ENCODE results near the gene DOK6.
A peak's percentile ranks its signal among the peaks of the same experiment; 100 is the strongest.

Gene DOK6

GRCh38 chr18:69697689-69698088 is 297.0 kb downstream of the DOK6 start:
- WGBS (ENCODE audit: insufficient coverage, insufficient read length) = no CpG with 5 or more reads among the region's 3 CpGs
- no peak for DNase-seq (ENCODE audit: low read depth, low spot score)
- H3K9me3 ChIP-seq (ENCODE audit: control insufficient read depth, insufficient read depth, low read length) = no peaks in the 10 kb centered on the region
- no peaks in the 10 kb centered on the region for H3K27me3 ChIP-seq (ENCODE audit: control insufficient read depth, insufficient read depth, low read length)
- H3K36me3 ChIP-seq (ENCODE audit: control insufficient read depth, insufficient read depth, low read length) = no peaks in the 10 kb centered on the region
- H3K4me3 ChIP-seq (ENCODE audit: low read length) = no peak overlapping the region
- no peaks in the 10 kb centered on the region for H3K4me1 ChIP-seq (ENCODE audit: control insufficient read depth, insufficient read depth, low read length)
- no peak overlapping the region for H3K27ac ChIP-seq (ENCODE audit: low read length)

- no CpG with 5 or more reads among the region's 2 CpGs for WGBS (ENCODE audit: insufficient coverage, insufficient read length)
- Histone ChIP-seq H3K4me3 (ENCODE audit: low read length) (no peak overlapping the region), H3K36me3 (ENCODE audit: control insufficient read depth, insufficient read depth, low read length) (no peaks in the 10 kb centered on the region), H3K4me1 (ENCODE audit: control insufficient read depth, insufficient read depth, low read length) (peaks cover 1% of the 10 kb centered on the region; the same call in 1 of the 2 replicates), H3K9me3 (ENCODE audit: control insufficient read depth, insufficient read depth, low read length) (no peaks in the 10 kb centered on the region), H3K27me3 (ENCODE audit: control insufficient read depth, insufficient read depth, low read length) (peaks cover 5% of the 10 kb centered on the region; the same call in 1 of the 2 replicates), H3K27ac (ENCODE audit: low read length) (no peak overlapping the region)
- no peak for DNase-seq (ENCODE audit: low read depth, low spot score)
Observed at GRCh38 chr18:69701305-69701704, 300.6 kb downstream of the DOK6 start.

GRCh38 chr18:69703461-69703860 is 302.8 kb downstream of the DOK6 start:
- H3K4me3 ChIP-seq (ENCODE audit: low read length) = no peak overlapping the region
- DNase-seq (ENCODE audit: low read depth, low spot score) = no peak

GRCh38 chr18:69705987-69706386 is 305.3 kb downstream of the DOK6 start:
- Histone ChIP-seq H3K9me3 (ENCODE audit: control insufficient read depth, insufficient read depth, low read length) (no peaks in the 10 kb centered on the region), H3K36me3 (ENCODE audit: control insufficient read depth, insufficient read depth, low read length) (no peaks in the 10 kb centered on the region), H3K4me3 (ENCODE audit: low read length) (no peak overlapping the region), H3K27me3 (ENCODE audit: control insufficient read depth, insufficient read depth, low read length) (peaks cover 12% of the 10 kb centered on the region; the same call in 1 of the 2 replicates), H3K27ac (ENCODE audit: low read length) (no peak overlapping the region), H3K4me1 (ENCODE audit: control insufficient read depth, insufficient read depth, low read length) (peaks cover 3% of the 10 kb centered on the region; the same call in 1 of the 2 replicates)
- DNase-seq (ENCODE audit: low read depth, low spot score) = peak; percentile 72
- WGBS (ENCODE audit: insufficient coverage, insufficient read length) = no CpG with 5 or more reads among the region's 2 CpGs

More at GRCh38 chr18:69703461-69703860, 302.8 kb downstream of the DOK6 start:
- H3K4me1 ChIP-seq (ENCODE audit: control insufficient read depth, insufficient read depth, low read length) = peaks cover 3% of the 10 kb centered on the region; the same call in 1 of the 2 replicates
- H3K27me3 ChIP-seq (ENCODE audit: control insufficient read depth, insufficient read depth, low read length) = peaks cover 12% of the 10 kb centered on the region; the same call in 1 of the 2 replicates
- no peaks in the 10 kb centered on the region for H3K36me3 ChIP-seq (ENCODE audit: control insufficient read depth, insufficient read depth, low read length)
- no peaks in the 10 kb centered on the region for H3K9me3 ChIP-seq (ENCODE audit: control insufficient read depth, insufficient read depth, low read length)
- no peak overlapping the region for H3K27ac ChIP-seq (ENCODE audit: low read length)

GRCh38 chr18:69708844-69709243 is 308.2 kb downstream of the DOK6 start:
- no peak overlapping the region for H3K4me3 ChIP-seq (ENCODE audit: low read length)
- H3K27ac ChIP-seq (ENCODE audit: low read length) = no peak overlapping the region
- WGBS (ENCODE audit: insufficient coverage, insufficient read length) = no CpG with 5 or more reads among the region's 7 CpGs
- no peaks in the 10 kb centered on the region for H3K9me3 ChIP-seq (ENCODE audit: control insufficient read depth, insufficient read depth, low read length)
- no peak for DNase-seq (ENCODE audit: low read depth, low spot score)
- peaks cover 3% of the 10 kb centered on the region; the same call in 1 of the 2 replicates for H3K4me1 ChIP-seq (ENCODE audit: control insufficient read depth, insufficient read depth, low read length)
- peaks cover 12% of the 10 kb centered on the region; the same call in 1 of the 2 replicates for H3K27me3 ChIP-seq (ENCODE audit: control insufficient read depth, insufficient read depth, low read length)
- no peaks in the 10 kb centered on the region for H3K36me3 ChIP-seq (ENCODE audit: control insufficient read depth, insufficient read depth, low read length)

- no peaks in the 10 kb centered on the region for H3K27me3 ChIP-seq (ENCODE audit: control insufficient read depth, insufficient read depth, low read length)
- peaks cover 1% of the 10 kb centered on the region for H3K9me3 ChIP-seq (ENCODE audit: control insufficient read depth, insufficient read depth, low read length)
- no peak overlapping the region for H3K4me3 ChIP-seq (ENCODE audit: low read length)
- no peak for DNase-seq (ENCODE audit: low read depth, low spot score)
- no CpG with 5 or more reads among the region's 7 CpGs for whole genome bisulfite sequencing (ENCODE audit: insufficient coverage, insufficient read length)
- no peaks in the 10 kb centered on the region for H3K36me3 ChIP-seq (ENCODE audit: control insufficient read depth, insufficient read depth, low read length)
- H3K4me1 ChIP-seq (ENCODE audit: control insufficient read depth, insufficient read depth, low read length) = no peaks in the 10 kb centered on the region
- no peak overlapping the region for H3K27ac ChIP-seq (ENCODE audit: low read length)
Observed at GRCh38 chr18:69715191-69715795, 314.6 kb downstream of the DOK6 start.

- Histone ChIP-seq H3K4me3 (ENCODE audit: low read length) (no peak overlapping the region), H3K27ac (ENCODE audit: low read length) (no peak overlapping the region), H3K9me3 (ENCODE audit: control insufficient read depth, insufficient read depth, low read length) (peaks cover 1% of the 10 kb centered on the region), H3K27me3 (ENCODE audit: control insufficient read depth, insufficient read depth, low read length) (no peaks in the 10 kb centered on the region), H3K36me3 (ENCODE audit: control insufficient read depth, insufficient read depth, low read length) (no peaks in the 10 kb centered on the region), H3K4me1 (ENCODE audit: control insufficient read depth, insufficient read depth, low read length) (no peaks in the 10 kb centered on the region)
- WGBS (ENCODE audit: insufficient coverage, insufficient read length) = no CpG with 5 or more reads among the region's 2 CpGs
- DNase-seq (ENCODE audit: low read depth, low spot score) = no peak
Observed at GRCh38 chr18:69717586-69717985, 316.9 kb downstream of the DOK6 start.

- Histone ChIP-seq H3K27me3 (ENCODE audit: control insufficient read depth, insufficient read depth, low read length) (no peaks in the 10 kb centered on the region), H3K4me1 (ENCODE audit: control insufficient read depth, insufficient read depth, low read length) (no peaks in the 10 kb centered on the region), H3K9me3 (ENCODE audit: control insufficient read depth, insufficient read depth, low read length) (peaks cover 1% of the 10 kb centered on the region), H3K4me3 (ENCODE audit: low read length) (no peak overlapping the region), H3K27ac (ENCODE audit: low read length) (no peak overlapping the region), H3K36me3 (ENCODE audit: control insufficient read depth, insufficient read depth, low read length) (no peaks in the 10 kb centered on the region)
- no CpG with 5 or more reads among the region's 1 CpG for WGBS (ENCODE audit: insufficient coverage, insufficient read length)
- no peak for DNase-seq (ENCODE audit: low read depth, low spot score)
Observed at GRCh38 chr18:69718912-69719547, 318.3 kb downstream of the DOK6 start.

GRCh38 chr18:69720422-69720821 is 319.7 kb downstream of the DOK6 start:
- no peak for DNase-seq (ENCODE audit: low read depth, low spot score)
- no peaks in the 10 kb centered on the region for H3K36me3 ChIP-seq (ENCODE audit: control insufficient read depth, insufficient read depth, low read length)
- peaks cover 1% of the 10 kb centered on the region for H3K9me3 ChIP-seq (ENCODE audit: control insufficient read depth, insufficient read depth, low read length)
- no CpG with 5 or more reads among the region's 4 CpGs for WGBS (ENCODE audit: insufficient coverage, insufficient read length)
- no peaks in the 10 kb centered on the region for H3K4me1 ChIP-seq (ENCODE audit: control insufficient read depth, insufficient read depth, low read length)
- no peak overlapping the region for H3K27ac ChIP-seq (ENCODE audit: low read length)
- H3K4me3 ChIP-seq (ENCODE audit: low read length) = no peak overlapping the region
- H3K27me3 ChIP-seq (ENCODE audit: control insufficient read depth, insufficient read depth, low read length) = no peaks in the 10 kb centered on the region

- Histone ChIP-seq H3K27ac (ENCODE audit: low read length) (no peak overlapping the region), H3K4me1 (ENCODE audit: control insufficient read depth, insufficient read depth, low read length) (no peaks in the 10 kb centered on the region), H3K9me3 (ENCODE audit: control insufficient read depth, insufficient read depth, low read length) (peaks cover 1% of the 10 kb centered on the region), H3K4me3 (ENCODE audit: low read length) (no peak overlapping the region), H3K36me3 (ENCODE audit: control insufficient read depth, insufficient read depth, low read length) (no peaks in the 10 kb centered on the region), H3K27me3 (ENCODE audit: control insufficient read depth, insufficient read depth, low read length) (no peaks in the 10 kb centered on the region)
- no peak for DNase-seq (ENCODE audit: low read depth, low spot score)
- no CpG with 5 or more reads among the region's 3 CpGs for WGBS (ENCODE audit: insufficient coverage, insufficient read length)
Observed at GRCh38 chr18:69723434-69723833, 322.7 kb downstream of the DOK6 start.

- H3K36me3 ChIP-seq (ENCODE audit: control insufficient read depth, insufficient read depth, low read length) = no peaks in the 10 kb centered on the region
- no peaks in the 10 kb centered on the region for H3K27me3 ChIP-seq (ENCODE audit: control insufficient read depth, insufficient read depth, low read length)
- no peaks in the 10 kb centered on the region; the same call in 1 of the 2 replicates for H3K9me3 ChIP-seq (ENCODE audit: control insufficient read depth, insufficient read depth, low read length)
- WGBS (ENCODE audit: insufficient coverage, insufficient read length) = no CpG with 5 or more reads among the region's 8 CpGs
- H3K4me1 ChIP-seq (ENCODE audit: control insufficient read depth, insufficient read depth, low read length) = no peaks in the 10 kb centered on the region
- H3K27ac ChIP-seq (ENCODE audit: low read length) = no peak overlapping the region
- H3K4me3 ChIP-seq (ENCODE audit: low read length) = no peak overlapping the region
- DNase-seq (ENCODE audit: low read depth, low spot score) = no peak
Observed at GRCh38 chr18:69725009-69725408, 324.3 kb downstream of the DOK6 start.
